OCI-LY7 (cell line): ENCODE results near the gene FGD4.

Source experiments
- CTCF ChIP-seq: fragments of 200-600 bp; sonication (generic); conservative IDR thresholded peaks from 2 replicates; pipeline ENCODE4 v1.5.1; 2014; ENCODE audit warnings: mild to moderate bottlenecking, antibody characterized with exemption, low read length, moderate library complexity, mixed read lengths
- EZH2phosphoT487 ChIP-seq: fragments of 200-600 bp; sonication (generic); IDR thresholded peaks from 2 replicates; pipeline ENCODE4 v1.6.1; 2018; ENCODE audit warnings: low read depth, borderline replicate concordance, mild to moderate bottlenecking, mixed run types, antibody characterized with exemption, low read length, moderate library complexity, mixed read lengths

- no peak for TF ChIP-seq EZH2phosphoT487
- TF ChIP-seq CTCF: no peak
Observed at GRCh38 chr12:32605326-32606095, 206.2 kb downstream of the FGD4 start.
